GM23338 (cell line): Measurements from ENCODE around the gene CASTOR1. TPM values are rescaled to one million over a fixed set of nuclear protein-coding genes. Genes with fewer than 3 reads are reported as not detected.

Experiments used
- ATAC-seq: fragments of 200-7000 bp; cut with Tn5 transposase; 3 replicates; pipeline ENCODE4 v1.9.1; 2020
- DNase-seq: peaks from one replicate; pipeline ENCODE4 v3.0.0-alpha.2; 2015; ENCODE audit warnings: low spot score
- H2AFZ ChIP-seq: fragments of 200-600 bp; sonication (generic); 2 replicates; pipeline ENCODE4 v1.8.0; 2016; ENCODE audit warnings: antibody characterized with exemption, mild to moderate bottlenecking, moderate library complexity
- H3F3A ChIP-seq: fragments of 200-600 bp; sonication (generic); replicated peaks from 2 replicates; pipeline ENCODE4 v1.8.0; 2017; ENCODE audit warnings: antibody characterized with exemption, mixed run types, low read depth
- H3K27ac ChIP-seq: fragments of 200-600 bp; sonication (generic); 2 replicates; pipeline ENCODE4 v1.6.1; 2016; ENCODE audit warnings: low read depth
- H3K27me3 ChIP-seq: fragments of 200-600 bp; sonication (generic); 2 replicates; pipeline ENCODE4 v1.8.0; 2016; ENCODE audit warnings: mild to moderate bottlenecking, mixed run types, moderate library complexity; ENCODE audit not compliant: insufficient read depth
- H3K36me3 ChIP-seq: fragments of 200-600 bp; sonication (generic); 2 replicates; pipeline ENCODE4 v1.8.0; 2016; ENCODE audit warnings: mild to moderate bottlenecking; ENCODE audit not compliant: insufficient read depth
- H3K4me1 ChIP-seq: fragments of 200-600 bp; sonication (generic); 2 replicates; pipeline ENCODE4 v1.8.0; 2016; ENCODE audit warnings: mild to moderate bottlenecking, moderate library complexity; ENCODE audit not compliant: insufficient read depth
- H3K4me2 ChIP-seq: fragments of 200-600 bp; sonication (generic); 2 replicates; pipeline ENCODE4 v1.7.1; 2017; ENCODE audit warnings: mixed run types
- H3K4me3 ChIP-seq: fragments of 200-600 bp; sonication (generic); 2 replicates; pipeline ENCODE4 v1.6.1; 2016; ENCODE audit warnings: mixed run types
- H3K79me2 ChIP-seq: fragments of 200-600 bp; sonication (generic); replicated peaks from 2 replicates; pipeline ENCODE4 v1.8.0; 2017; ENCODE audit warnings: mild to moderate bottlenecking; ENCODE audit not compliant: insufficient read depth
- H3K9me2 ChIP-seq: fragments of 200-600 bp; sonication (generic); 2 replicates; pipeline ENCODE4 v1.8.0; 2017; ENCODE audit not compliant: insufficient read depth
- H4K20me1 ChIP-seq: fragments of 200-600 bp; sonication (generic); replicated peaks from 2 replicates; pipeline ENCODE4 v1.8.0; 2017; ENCODE audit warnings: mild to moderate bottlenecking; ENCODE audit not compliant: insufficient read depth
- H3K27ac Mint-ChIP-seq: 2 replicates; pipeline ENCODE4 v1.8.0; 2020; ENCODE audit warnings: inconsistent platforms, mild to moderate bottlenecking, moderate library complexity, mixed read lengths
- H3K27me3 Mint-ChIP-seq: 3 replicates; pipeline ENCODE4 v1.8.0; 2022; ENCODE audit warnings: low read depth, mild to moderate bottlenecking, moderate library complexity, mixed read lengths, inconsistent platforms; ENCODE audit not compliant: insufficient read depth, poor library complexity
- H3K36me3 Mint-ChIP-seq: 3 replicates; pipeline ENCODE4 v1.8.0; 2021; ENCODE audit warnings: low read depth, mild to moderate bottlenecking, inconsistent platforms, moderate library complexity, mixed read lengths
- H3K4me1 Mint-ChIP-seq: 3 replicates; pipeline ENCODE4 v1.8.0; 2020; ENCODE audit warnings: mild to moderate bottlenecking, inconsistent platforms, mixed read lengths
- H3K4me3 Mint-ChIP-seq: 3 replicates; pipeline ENCODE4 v1.8.0; 2021; ENCODE audit warnings: moderate library complexity, mild to moderate bottlenecking, inconsistent platforms, mixed read lengths
- H3K9me3 Mint-ChIP-seq: 3 replicates; pipeline ENCODE4 v1.8.0; 2020; ENCODE audit warnings: moderate library complexity, mild to moderate bottlenecking, inconsistent platforms, mixed read lengths
- CREB1 ChIP-seq: fragments of 250-450 bp; sonication (Bioruptor Pico); IDR thresholded peaks from 2 replicates; pipeline ENCODE4 v1.5.0; 2020; ENCODE audit warnings: low read depth, mild to moderate bottlenecking, moderate library complexity
- CTCF ChIP-seq, 2 experiments: fragments of 200-600 bp in 1 of 2; sonication (generic) in 1 of 2; conservative IDR thresholded peaks; 2 replicates each; pipeline versions ENCODE4 v1.5.1 to v1.6.1; 2016 to 2017; ENCODE audit warnings: antibody characterized with exemption in 2 of 2, low read depth in 2 of 2, mild to moderate bottlenecking in 2 of 2, moderate library complexity in 1 of 2
- ETS1 ChIP-seq: IDR thresholded peaks from 2 replicates; pipeline ENCODE4 v1.6.1; 2016; ENCODE audit warnings: antibody characterized with exemption
- EZH2 ChIP-seq: fragments of 200-600 bp; sonication (generic); IDR thresholded peaks from one replicate; pipeline ENCODE4 v1.8.0; 2017; ENCODE audit warnings: antibody characterized with exemption, mild to moderate bottlenecking, low read depth; ENCODE audit not compliant: unreplicated experiment
- EZH2phosphoT487 ChIP-seq: fragments of 200-600 bp; sonication (generic); IDR thresholded peaks from one replicate; pipeline ENCODE4 v1.8.1; 2018; ENCODE audit warnings: antibody characterized with exemption; ENCODE audit not compliant: unreplicated experiment
- JUNB ChIP-seq: IDR thresholded peaks from one replicate; pipeline ENCODE4 v1.6.1; 2016; ENCODE audit warnings: antibody characterized with exemption; ENCODE audit not compliant: unreplicated experiment
- NANOG ChIP-seq: IDR thresholded peaks from 2 replicates; pipeline ENCODE4 v1.6.1; 2016; ENCODE audit warnings: antibody characterized with exemption, borderline replicate concordance
- POLR2AphosphoS5 ChIP-seq: IDR thresholded peaks from 2 replicates; pipeline ENCODE4 v1.6.1; 2016; ENCODE audit warnings: antibody characterized with exemption, low read depth
- REST ChIP-seq: IDR thresholded peaks from one replicate; pipeline ENCODE4 v1.6.1; 2018; ENCODE audit warnings: antibody characterized with exemption; ENCODE audit not compliant: unreplicated experiment
- STAT1 ChIP-seq: IDR thresholded peaks from one replicate; pipeline ENCODE4 v1.6.1; 2016; ENCODE audit warnings: antibody characterized with exemption; ENCODE audit not compliant: unreplicated experiment
- ZNF331 ChIP-seq: fragments of 250-450 bp; sonication (Bioruptor Pico); IDR thresholded peaks from 2 replicates; pipeline ENCODE4 v1.5.0; 2020; ENCODE audit warnings: low read depth, mild to moderate bottlenecking, moderate library complexity
- polyA plus RNA-seq: library from polyadenylated mRNA; unstranded; fragments of >200 nt; fragmentation: Nextera tagmentation; extraction: Ambion mirVana; gene quantifications from 2 replicates; pipeline ENCODE4 v1.2.1, GENCODE V29; 2016
- total RNA-seq: library from RNA; depleted of rRNA; stranded (reverse); fragments of >200 nt; shearing (Covaris generic); gene quantifications from 2 replicates; pipeline ENCODE4 v1.2.3, GENCODE V29; 2014

CASTOR1 gene
- total and polyA plus RNA-seq, 2 experiments from 2014 or later, result 11.3 to 23.2 TPM

- no peaks in the 10 kb centered on the region for H3K36me3 ChIP-seq
- no peaks in the 10 kb centered on the region for H3K9me2 ChIP-seq
- no peak for DNase-seq
- peaks cover 16% of the 10 kb centered on the region for H3K4me1 Mint-ChIP-seq
- no peak overlapping the region for H3K27ac Mint-ChIP-seq
- H3K4me1 ChIP-seq, result no peaks in the 10 kb centered on the region
- peaks cover 10% of the 10 kb centered on the region for H3K27me3 Mint-ChIP-seq
- H4K20me1 ChIP-seq, result no peaks in the 10 kb centered on the region
- no peak for ATAC-seq
- H3F3A ChIP-seq, result no peaks in the 10 kb centered on the region
- no peak overlapping the region for H3K4me3 ChIP-seq
- no peaks in the 10 kb centered on the region for H3K27me3 ChIP-seq
- H3K4me2 ChIP-seq, result no peak overlapping the region
- TF ChIP-seq CTCF (conservative IDR thresholded peaks at IDR 0.05; ENCODE audit: low read depth in 2 of 2), result no peak
- no peak for TF ChIP-seq EZH2
- no peak for TF ChIP-seq ETS1
- no peak for TF ChIP-seq NANOG
- TF ChIP-seq POLR2AphosphoS5, result no peak
- no peak for TF ChIP-seq EZH2phosphoT487
- TF ChIP-seq STAT1, result no peak
- no peak for TF ChIP-seq JUNB
- no peak for TF ChIP-seq CREB1 (CRISPR knock-in tag)
- no peak for TF ChIP-seq ZNF331
- no peak overlapping the region; the same call in 2 of the 3 replicates for H3K4me3 Mint-ChIP-seq
- H3K9me3 Mint-ChIP-seq, result no peaks in the 10 kb centered on the region
- no peak overlapping the region for H3K27ac ChIP-seq
- H3K36me3 Mint-ChIP-seq, result no peaks in the 10 kb centered on the region; the same call in 2 of the 3 replicates
- H3K79me2 ChIP-seq, result no peaks in the 10 kb centered on the region
- no peak overlapping the region for H2AFZ ChIP-seq
Measured at GRCh38 chr22:30296833-30297232, 7.5 kb upstream of the CASTOR1 start.

GRCh38 chr22:30296324-30296723 lies 7.0 kb upstream of the CASTOR1 start:
- no peak overlapping the region for H3K27ac ChIP-seq
- no peak overlapping the region for H3K4me3 ChIP-seq
- H3F3A ChIP-seq, result no peaks in the 10 kb centered on the region
- no peaks in the 10 kb centered on the region for H3K4me1 ChIP-seq
- Mint-ChIP-seq H3K36me3 (no peaks in the 10 kb centered on the region; the same call in 2 of the 3 replicates), H3K4me1 (peaks cover 14% of the 10 kb centered on the region; the same call in 2 of the 3 replicates), H3K27me3 (peaks cover 10% of the 10 kb centered on the region), H3K9me3 (no peaks in the 10 kb centered on the region), H3K27ac (no peak overlapping the region), H3K4me3 (no peak overlapping the region; the same call in 2 of the 3 replicates)
- H2AFZ ChIP-seq, result no peak overlapping the region
- no peaks in the 10 kb centered on the region for H3K9me2 ChIP-seq
- no peaks in the 10 kb centered on the region for H4K20me1 ChIP-seq
- DNase-seq (no peak), ATAC-seq (no peak)
- no peak overlapping the region for H3K4me2 ChIP-seq
- no peaks in the 10 kb centered on the region for H3K27me3 ChIP-seq
- H3K79me2 ChIP-seq, result no peaks in the 10 kb centered on the region
- H3K36me3 ChIP-seq, result no peaks in the 10 kb centered on the region
- TF ChIP-seq STAT1, result no peak
- TF ChIP-seq CREB1 (CRISPR knock-in tag), result no peak
- no peak for TF ChIP-seq EZH2phosphoT487
- no peak for TF ChIP-seq REST
